Osteoblast (primary cell): ENCODE results near the gene BIN1. TPM values are rescaled to one million over a fixed set of nuclear protein-coding genes. Genes with fewer than 3 reads are reported as not detected.

ENCODE experiments used
- DNase-seq: peaks from one replicate; pipeline ENCODE4 v3.0.0; 2011; ENCODE audit warnings: low spot score, mixed read lengths; ENCODE audit not compliant: insufficient read length; ENCODE audit errors: missing footprints
- H2AFZ ChIP-seq: 2 replicates; pipeline ENCODE4 v1.6.0; 2011; ENCODE audit warnings: mild to moderate bottlenecking, low read length
- H3K27ac ChIP-seq: 2 replicates; pipeline ENCODE4 v1.5.1; 2011; ENCODE audit warnings: mild to moderate bottlenecking, low read depth, low read length, moderate library complexity
- H3K27me3 ChIP-seq: 2 replicates; pipeline ENCODE4 v1.6.0; 2012; ENCODE audit warnings: mild to moderate bottlenecking, control low read depth, inconsistent platforms, low read length, moderate library complexity; ENCODE audit not compliant: insufficient read depth
- H3K36me3 ChIP-seq: 2 replicates; pipeline ENCODE4 v1.5.1; 2011; ENCODE audit warnings: mild to moderate bottlenecking, low read length, control low read depth, moderate library complexity; ENCODE audit not compliant: insufficient read depth
- H3K4me1 ChIP-seq: 2 replicates; pipeline ENCODE4 v1.5.1; 2011; ENCODE audit warnings: mild to moderate bottlenecking, low read length, control low read depth, moderate library complexity; ENCODE audit not compliant: insufficient read depth
- H3K4me2 ChIP-seq: 2 replicates; pipeline ENCODE4 v1.6.0; 2011; ENCODE audit warnings: mild to moderate bottlenecking, low read length; ENCODE audit not compliant: insufficient read depth
- H3K4me3 ChIP-seq: fragments of 200-600 bp; sonication (generic); 3 replicates; pipeline ENCODE4 v1.5.1; 2012; ENCODE audit warnings: mild to moderate bottlenecking, low read length, inconsistent platforms; ENCODE audit not compliant: insufficient read depth
- H3K79me2 ChIP-seq: 2 replicates; pipeline ENCODE4 v1.6.0; 2012; ENCODE audit warnings: mild to moderate bottlenecking, low read length, control low read depth, inconsistent platforms; ENCODE audit not compliant: insufficient read depth
- H3K9me3 ChIP-seq: 2 replicates; pipeline ENCODE4 v1.5.1; 2011; ENCODE audit warnings: low read depth, low read length, control low read depth
- H4K20me1 ChIP-seq: 2 replicates; pipeline ENCODE4 v1.6.0; 2012; ENCODE audit warnings: mild to moderate bottlenecking, low read length, control low read depth; ENCODE audit not compliant: insufficient read depth
- CTCF ChIP-seq: IDR thresholded peaks from 2 replicates; pipeline ENCODE4 v1.5.1; 2011; ENCODE audit warnings: mild to moderate bottlenecking, low read depth, low read length, moderate library complexity; ENCODE audit errors: extremely low read depth
- total RNA-seq: library from RNA; depleted of rRNA; stranded (reverse); fragments of >200 nt; gene quantifications from 2 replicates; pipeline ENCODE4 v1.2.3, GENCODE V29; 2012

BIN1 gene
- total RNA-seq, 1 donor, result 85.4 TPM

- H3K4me1 ChIP-seq, result no peaks in the 10 kb centered on the region
- no peaks in the 10 kb centered on the region for H3K27me3 ChIP-seq
- no peak for TF ChIP-seq CTCF
- H3K36me3 ChIP-seq, result no peaks in the 10 kb centered on the region
- no peak overlapping the region for H3K4me3 ChIP-seq
- H3K9me3 ChIP-seq, result no peaks in the 10 kb centered on the region
- no peaks in the 10 kb centered on the region for H3K79me2 ChIP-seq
- H2AFZ ChIP-seq, result no peak overlapping the region
- no peak overlapping the region for H3K27ac ChIP-seq
- H4K20me1 ChIP-seq, result no peaks in the 10 kb centered on the region
- DNase-seq, result no peak
- no peak overlapping the region for H3K4me2 ChIP-seq
Measured at GRCh38 chr2:127137741-127138140, 30.8 kb upstream of the BIN1 start.

- Histone ChIP-seq H3K4me1 (no peaks in the 10 kb centered on the region), H3K27me3 (no peaks in the 10 kb centered on the region), H3K79me2 (no peaks in the 10 kb centered on the region), H3K4me2 (no peak overlapping the region), H2AFZ (no peak overlapping the region), H4K20me1 (no peaks in the 10 kb centered on the region), H3K27ac (no peak overlapping the region), H3K36me3 (no peaks in the 10 kb centered on the region), H3K4me3 (no peak overlapping the region), H3K9me3 (no peaks in the 10 kb centered on the region)
- no peak for TF ChIP-seq CTCF
- no peak for DNase-seq
Measured at GRCh38 chr2:127137225-127137624, 30.3 kb upstream of the BIN1 start.

- no peak for DNase-seq
- H3K27ac ChIP-seq, result no peak overlapping the region
- no peak overlapping the region for H3K4me3 ChIP-seq
- no peak overlapping the region for H3K4me2 ChIP-seq
- H4K20me1 ChIP-seq, result no peaks in the 10 kb centered on the region
- H3K4me1 ChIP-seq, result no peaks in the 10 kb centered on the region
- H2AFZ ChIP-seq, result no peak overlapping the region
- H3K79me2 ChIP-seq, result no peaks in the 10 kb centered on the region
- H3K27me3 ChIP-seq, result no peaks in the 10 kb centered on the region
- no peak for TF ChIP-seq CTCF
- H3K36me3 ChIP-seq, result no peaks in the 10 kb centered on the region
- no peaks in the 10 kb centered on the region for H3K9me3 ChIP-seq
Measured at GRCh38 chr2:127134833-127135830, 28.2 kb upstream of the BIN1 start.

- H3K4me1 ChIP-seq, result no peaks in the 10 kb centered on the region
- H3K4me2 ChIP-seq, result no peak overlapping the region
- H4K20me1 ChIP-seq, result no peaks in the 10 kb centered on the region
- DNase-seq, result no peak
- no peak overlapping the region for H2AFZ ChIP-seq
- H3K27ac ChIP-seq, result no peak overlapping the region
- H3K27me3 ChIP-seq, result no peaks in the 10 kb centered on the region
- no peaks in the 10 kb centered on the region for H3K79me2 ChIP-seq
- no peak for TF ChIP-seq CTCF
- no peaks in the 10 kb centered on the region for H3K36me3 ChIP-seq
- no peaks in the 10 kb centered on the region for H3K9me3 ChIP-seq
- no peak overlapping the region for H3K4me3 ChIP-seq
Measured at GRCh38 chr2:127134235-127134634, 27.3 kb upstream of the BIN1 start.
